Smooth muscle cell of the brain vasculature (primary cell): ENCODE measurements around the gene PCA3.

Experiments
- DNase-seq: peaks from one replicate; pipeline ENCODE4 v3.0.0-alpha.2; 2012; ENCODE audit warnings: low read depth, low spot score

The PCA3 gene

DNA sequence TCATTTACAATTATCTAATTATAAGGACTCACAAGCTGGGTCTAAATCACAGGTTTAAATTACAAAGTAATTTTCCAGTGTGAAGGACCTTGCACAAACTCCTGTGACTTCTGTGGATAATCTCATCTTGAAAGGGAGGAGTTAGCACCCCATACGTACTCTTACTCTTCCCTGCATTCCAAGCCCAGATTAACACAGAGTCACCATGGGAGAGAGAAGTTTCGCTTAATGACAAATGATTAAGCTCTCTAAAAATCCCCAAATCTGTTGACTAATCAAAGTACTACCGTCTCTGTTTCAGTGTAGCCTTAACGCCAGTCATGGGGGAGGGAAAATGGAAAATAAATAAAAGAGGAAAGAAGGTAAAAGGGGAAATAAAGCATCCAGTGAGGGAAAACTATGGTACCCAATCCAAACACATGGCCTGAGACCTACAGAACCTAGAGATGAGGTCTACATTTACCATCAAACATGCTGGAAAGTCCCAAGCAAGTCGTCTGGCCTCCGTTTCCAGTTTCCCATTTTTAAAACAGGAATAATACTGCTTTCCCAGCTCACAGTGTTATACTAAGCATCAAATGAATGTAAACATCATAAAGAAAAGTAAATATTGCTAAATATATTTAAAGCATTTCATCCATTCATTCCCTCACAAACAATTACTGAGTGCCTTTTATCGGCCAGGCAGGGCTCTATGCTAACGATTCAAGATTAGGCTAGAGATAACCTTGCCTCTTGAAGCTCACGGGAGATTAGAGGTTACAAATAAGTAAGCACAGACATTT lies 63.2 kb downstream of the PCA3 start:
- DNase-seq: no peak

- DNase-seq: no peak
These were observed 64.2 kb downstream of the PCA3 start for GRCh38 chr9:76828447-76828846.

GRCh38 chr9:76835571-76836283 lies 71.5 kb downstream of the PCA3 start:
- DNase-seq: peak; percentile 45
